BLaER1 (cell line): ENCODE results near the gene FAM124A.

Experiments
- H3K27ac ChIP-seq: shearing (Covaris generic); formaldehyde crosslinking; 2 replicates; pipeline ENCODE4 v1.8.1; 2022
- H3K27me3 ChIP-seq: shearing (Covaris generic); formaldehyde crosslinking; 2 replicates; pipeline ENCODE4 v1.8.1; 2022
- H3K36me3 ChIP-seq: shearing (Covaris generic); formaldehyde crosslinking; 2 replicates; pipeline ENCODE4 v1.8.1; 2022
- H3K4me1 ChIP-seq: shearing (Covaris generic); formaldehyde crosslinking; 2 replicates; pipeline ENCODE4 v1.8.1; 2022
- H3K4me2 ChIP-seq: shearing (Covaris generic); formaldehyde crosslinking; 2 replicates; pipeline ENCODE4 v1.8.1; 2022
- H3K4me3 ChIP-seq: shearing (Covaris generic); formaldehyde crosslinking; 2 replicates; pipeline ENCODE4 v1.8.1; 2022
- H3K9ac ChIP-seq: shearing (Covaris generic); formaldehyde crosslinking; 2 replicates; pipeline ENCODE4 v1.8.1; 2022
- H3K9me3 ChIP-seq: shearing (Covaris generic); formaldehyde crosslinking; 2 replicates; pipeline ENCODE4 v1.8.1; 2022
- H4K20me1 ChIP-seq: shearing (Covaris generic); formaldehyde crosslinking; 2 replicates; pipeline ENCODE4 v1.8.1; 2022
- Cebpa-rat ChIP-seq: shearing (Covaris generic); IDR thresholded peaks from 2 replicates; pipeline ENCODE4 v1.8.1; 2022

The FAM124A gene

DNA sequence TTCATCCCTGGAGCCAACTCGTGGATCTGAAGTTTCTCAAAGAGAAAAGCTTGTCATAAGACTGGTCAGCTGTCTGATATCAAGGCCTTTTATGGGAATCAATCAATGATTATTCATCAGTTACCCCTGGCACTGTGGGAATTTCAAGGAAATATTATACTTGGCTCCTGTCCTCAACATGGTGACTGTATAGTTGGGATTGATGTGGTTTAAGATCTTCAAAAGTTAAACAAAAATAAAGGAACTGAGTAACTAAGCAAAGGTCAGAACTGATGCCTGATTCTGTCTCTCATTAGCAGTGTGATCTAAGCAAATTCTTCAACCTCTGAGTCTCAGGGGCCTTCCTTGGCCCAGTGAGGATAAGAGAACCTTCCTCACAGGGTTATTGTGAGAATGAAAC is 95.1 kb downstream of the FAM124A start:
- Histone ChIP-seq H3K36me3 (no peaks in the 10 kb centered on the region), H3K9ac (no peak overlapping the region), H3K4me3 (no peak overlapping the region), H3K27me3 (no peaks in the 10 kb centered on the region), H3K4me1 (peaks cover 11% of the 10 kb centered on the region), H3K27ac (no peak overlapping the region), H3K9me3 (no peaks in the 10 kb centered on the region), H3K4me2 (no peak overlapping the region), H4K20me1 (no peaks in the 10 kb centered on the region)
- no peak for TF ChIP-seq Cebpa-rat

DNA sequence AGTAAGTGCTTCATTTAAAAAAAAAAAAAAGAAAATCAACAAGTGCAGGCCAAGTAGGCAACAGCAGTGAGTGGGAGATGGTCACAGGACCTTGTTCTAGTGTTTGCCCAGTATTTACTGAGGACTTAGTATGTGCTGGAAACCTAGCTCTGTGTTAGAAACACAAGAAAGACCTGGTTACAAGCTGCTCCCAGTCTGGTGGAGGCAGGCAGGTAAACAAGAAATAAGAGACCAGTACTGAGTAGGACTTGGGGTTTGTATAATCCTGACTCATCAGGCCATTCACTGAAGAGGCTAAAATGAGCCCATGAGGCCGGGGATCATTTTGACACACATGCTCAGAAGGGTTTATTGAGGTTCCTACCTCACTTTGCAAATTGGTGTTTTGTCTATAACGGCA is 95.8 kb downstream of the FAM124A start:
- Histone ChIP-seq H3K27ac (no peak overlapping the region), H4K20me1 (no peaks in the 10 kb centered on the region), H3K9me3 (no peaks in the 10 kb centered on the region), H3K4me2 (no peak overlapping the region), H3K36me3 (no peaks in the 10 kb centered on the region), H3K9ac (no peak overlapping the region), H3K27me3 (no peaks in the 10 kb centered on the region), H3K4me3 (no peak overlapping the region), H3K4me1 (peaks cover 11% of the 10 kb centered on the region)
- TF ChIP-seq Cebpa-rat, result no peak

DNA sequence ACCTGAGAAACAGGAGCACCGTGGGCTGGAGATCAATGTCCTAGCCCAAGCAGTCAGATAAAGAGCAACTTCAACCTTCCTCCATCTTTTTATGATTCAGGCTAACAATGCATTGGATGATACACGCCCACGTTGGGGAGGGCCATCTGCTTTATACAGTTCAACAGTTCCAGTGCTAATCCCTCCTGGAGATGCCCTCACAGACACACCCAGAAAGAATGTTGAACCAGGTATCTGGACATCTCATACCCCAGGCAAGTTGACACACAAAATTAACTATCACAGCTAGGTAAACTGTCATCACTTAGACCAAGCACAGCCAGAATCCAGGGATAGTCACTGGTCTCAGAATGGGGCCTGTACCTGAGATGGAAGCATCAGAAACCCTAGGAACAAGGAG is 96.7 kb downstream of the FAM124A start:
- Histone ChIP-seq H3K36me3 (no peaks in the 10 kb centered on the region), H3K27ac (no peak overlapping the region), H3K9me3 (no peaks in the 10 kb centered on the region), H3K27me3 (no peaks in the 10 kb centered on the region), H3K4me3 (no peak overlapping the region), H4K20me1 (no peaks in the 10 kb centered on the region), H3K9ac (no peak overlapping the region), H3K4me2 (no peak overlapping the region), H3K4me1 (peaks cover 11% of the 10 kb centered on the region)
- no peak for TF ChIP-seq Cebpa-rat

DNA sequence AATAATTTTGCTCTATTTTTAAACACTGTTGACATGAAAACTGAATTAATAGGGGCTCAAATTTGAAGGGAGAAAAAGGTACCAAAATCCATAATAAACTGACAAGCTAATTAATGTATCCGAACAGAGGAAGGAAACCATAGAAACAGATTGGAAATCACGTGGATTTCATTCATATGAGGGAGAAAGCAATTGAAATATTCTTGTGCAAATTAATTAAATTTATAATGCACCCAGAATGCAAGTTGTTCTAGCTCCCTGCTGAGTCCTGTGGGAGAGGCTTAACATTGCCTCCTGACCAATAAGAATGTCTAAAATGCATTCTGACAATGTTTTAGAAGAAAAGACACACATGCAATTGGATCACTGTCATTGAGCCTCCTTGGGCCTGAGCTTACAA is 99.6 kb downstream of the FAM124A start:
- no peak for TF ChIP-seq Cebpa-rat
- Histone ChIP-seq H3K27me3 (no peaks in the 10 kb centered on the region), H3K27ac (no peak overlapping the region), H3K36me3 (no peaks in the 10 kb centered on the region), H3K4me3 (no peak overlapping the region), H4K20me1 (no peaks in the 10 kb centered on the region), H3K9ac (no peak overlapping the region), H3K4me2 (no peak overlapping the region), H3K4me1 (peaks cover 12% of the 10 kb centered on the region; the same call in 1 of the 2 replicates), H3K9me3 (no peaks in the 10 kb centered on the region)

DNA sequence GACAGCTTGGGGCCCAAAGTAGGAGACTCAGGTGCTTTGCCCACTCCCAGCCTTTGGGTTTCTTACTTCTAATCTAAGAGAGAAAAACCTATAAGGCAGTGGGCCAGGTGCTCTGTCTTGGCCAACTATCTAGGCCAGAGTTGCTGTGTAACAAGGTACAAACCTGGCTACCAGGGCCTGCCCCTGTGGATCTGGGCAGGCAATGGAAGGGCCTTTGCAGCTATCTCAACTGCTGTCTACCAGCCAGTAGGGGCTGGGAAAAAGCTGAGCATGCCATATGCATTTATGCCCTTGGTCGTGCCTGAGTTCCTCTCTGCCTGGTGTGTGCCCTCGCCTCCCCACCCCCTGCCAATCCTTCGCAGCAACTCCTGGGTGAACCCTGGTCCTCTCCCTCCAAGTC is 100.6 kb downstream of the FAM124A start:
- no peak for TF ChIP-seq Cebpa-rat
- H3K9ac ChIP-seq, result no peak overlapping the region

DNA sequence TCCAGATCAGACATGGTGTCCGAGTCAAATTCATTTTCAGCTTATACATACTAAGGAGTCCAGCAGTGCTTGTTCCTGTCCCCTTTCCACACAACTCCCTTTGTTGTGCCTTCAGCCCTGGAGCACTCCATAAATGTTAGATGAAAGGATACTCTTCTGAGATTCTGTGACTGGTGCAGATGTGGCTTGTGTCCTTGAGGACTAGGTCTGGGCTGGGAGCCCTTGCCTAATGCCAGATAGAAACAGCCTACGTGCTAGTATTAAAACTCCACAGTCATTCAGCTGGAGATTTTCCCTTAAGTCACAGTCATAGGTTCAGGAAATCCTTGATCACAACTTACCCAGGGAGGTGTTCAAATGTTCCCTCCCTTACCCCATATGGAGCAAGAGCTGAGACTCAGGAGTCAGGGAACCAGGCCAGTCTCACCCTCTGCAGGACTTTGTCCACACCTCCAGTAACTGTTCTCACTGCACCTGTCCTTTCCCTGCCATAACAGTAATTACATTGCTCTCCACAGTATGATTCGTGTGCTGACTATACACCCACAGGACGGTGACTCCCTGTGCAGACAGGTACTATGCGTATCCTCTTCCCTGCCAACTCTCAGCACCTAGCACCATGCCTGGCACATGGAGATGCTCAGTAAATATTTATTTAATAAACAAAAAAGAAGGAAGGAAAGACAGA is 101.8 kb downstream of the FAM124A start:
- H3K27me3 ChIP-seq, result no peaks in the 10 kb centered on the region
- H3K9me3 ChIP-seq, result no peaks in the 10 kb centered on the region
- TF ChIP-seq Cebpa-rat, result no peak
- no peaks in the 10 kb centered on the region for H4K20me1 ChIP-seq
- no peaks in the 10 kb centered on the region for H3K36me3 ChIP-seq
- H3K4me1 ChIP-seq, result peaks cover 12% of the 10 kb centered on the region; the same call in 1 of the 2 replicates
- H3K4me2 ChIP-seq, result peak overlapping the region; percentile 25; the same call in 1 of the 2 replicates
- no peak overlapping the region for H3K27ac ChIP-seq
- H3K4me3 ChIP-seq, result no peak overlapping the region
- no peak overlapping the region for H3K9ac ChIP-seq

More for the DNA sequence above, 100.6 kb downstream of the FAM124A start:
- Histone ChIP-seq H3K36me3 (no peaks in the 10 kb centered on the region), H3K27ac (no peak overlapping the region), H4K20me1 (no peaks in the 10 kb centered on the region), H3K4me1 (peaks cover 12% of the 10 kb centered on the region; the same call in 1 of the 2 replicates), H3K4me3 (no peak overlapping the region), H3K9me3 (no peaks in the 10 kb centered on the region), H3K27me3 (no peaks in the 10 kb centered on the region), H3K4me2 (no peak overlapping the region)

DNA sequence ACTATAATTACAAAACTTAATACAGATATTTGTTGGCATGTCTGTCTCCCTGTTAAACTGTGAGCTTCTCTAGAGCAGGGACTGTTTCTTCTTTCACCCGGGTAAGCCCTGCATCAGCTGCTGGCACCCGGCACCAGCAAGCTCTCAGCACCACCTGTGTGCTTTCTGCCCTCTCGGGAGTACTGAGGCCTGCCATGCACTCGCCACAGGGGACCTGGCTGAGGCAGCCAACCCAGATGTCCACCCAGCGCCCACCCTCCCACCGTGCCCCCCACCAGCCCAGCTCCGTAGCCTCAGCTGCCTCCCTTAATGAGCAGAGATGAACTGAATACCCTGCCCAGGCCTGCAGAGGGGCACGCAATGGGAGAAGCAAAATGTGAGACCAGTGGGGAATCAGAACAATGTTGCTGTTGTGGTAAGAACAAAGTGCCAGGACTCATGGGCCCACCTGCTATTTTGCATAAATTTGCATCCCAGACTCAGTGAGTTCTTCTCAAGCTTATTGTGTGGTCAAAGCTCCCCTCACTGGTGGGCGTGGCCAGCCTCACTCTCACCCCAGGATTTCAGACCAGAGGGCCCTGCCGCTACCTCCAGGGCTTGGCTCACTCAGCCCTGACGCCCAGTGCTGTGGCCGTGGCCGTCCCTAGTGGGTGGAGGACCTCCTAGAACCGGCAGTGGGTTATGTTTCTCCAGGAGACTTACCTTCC is 102.7 kb downstream of the FAM124A start:
- H4K20me1 ChIP-seq, result no peaks in the 10 kb centered on the region
- no peak for TF ChIP-seq Cebpa-rat
- H3K4me3 ChIP-seq, result no peak overlapping the region
- H3K4me2 ChIP-seq, result peak overlapping the region; percentile 25
- H3K9me3 ChIP-seq, result no peaks in the 10 kb centered on the region
- H3K4me1 ChIP-seq, result peaks cover 15% of the 10 kb centered on the region
- H3K36me3 ChIP-seq, result no peaks in the 10 kb centered on the region
- H3K9ac ChIP-seq, result no peak overlapping the region
- H3K27ac ChIP-seq, result no peak overlapping the region
- H3K27me3 ChIP-seq, result no peaks in the 10 kb centered on the region

DNA sequence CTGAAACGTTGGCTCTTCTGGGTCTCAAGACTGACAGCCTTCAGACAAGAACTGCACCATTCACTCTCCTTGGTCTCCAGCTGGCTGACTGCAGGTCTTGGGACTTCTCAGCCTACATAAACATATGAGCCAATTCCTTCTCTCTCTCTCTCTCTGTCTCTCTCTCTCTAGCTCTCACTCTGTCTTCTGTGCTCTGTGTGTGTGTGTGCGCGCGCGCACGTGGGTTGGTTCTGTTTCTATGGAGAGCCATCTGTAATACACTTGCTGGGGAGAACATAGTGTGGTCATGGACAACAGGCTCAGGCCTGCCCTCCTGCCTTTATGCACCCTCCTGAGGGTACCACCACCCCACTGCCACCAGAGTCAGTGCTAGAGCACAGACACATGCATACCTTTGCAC is 103.6 kb downstream of the FAM124A start:
- no peak for TF ChIP-seq Cebpa-rat
- no peaks in the 10 kb centered on the region for H3K9me3 ChIP-seq
- H3K9ac ChIP-seq, result no peak overlapping the region

DNA sequence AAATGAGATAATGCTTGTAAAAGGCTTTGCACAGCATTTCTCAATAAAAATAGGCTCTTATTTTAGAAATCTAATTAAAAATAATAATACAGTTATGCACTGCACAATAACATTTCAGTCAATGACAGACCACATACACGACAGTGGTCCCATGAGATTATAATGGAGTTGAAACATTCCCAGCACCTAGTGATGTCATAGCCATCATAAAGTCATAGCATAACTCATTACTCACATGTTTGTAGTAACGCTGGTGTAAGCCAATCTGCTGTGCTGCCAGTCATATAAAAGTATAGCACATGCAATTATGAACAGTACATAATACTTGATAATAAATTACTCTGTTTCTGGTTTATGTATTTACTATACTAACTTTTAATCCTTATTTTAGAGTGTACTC is 104.6 kb downstream of the FAM124A start:
- no peak for TF ChIP-seq Cebpa-rat
- Histone ChIP-seq H3K4me1 (peaks cover 34% of the 10 kb centered on the region), H3K36me3 (no peaks in the 10 kb centered on the region), H3K9ac (no peak overlapping the region), H3K4me2 (no peak overlapping the region), H3K27ac (no peak overlapping the region), H3K9me3 (no peaks in the 10 kb centered on the region), H4K20me1 (no peaks in the 10 kb centered on the region), H3K27me3 (no peaks in the 10 kb centered on the region), H3K4me3 (no peak overlapping the region)

More for the DNA sequence above, 103.6 kb downstream of the FAM124A start:
- no peak overlapping the region for H3K27ac ChIP-seq
- H4K20me1 ChIP-seq, result no peaks in the 10 kb centered on the region
- H3K4me1 ChIP-seq, result peaks cover 25% of the 10 kb centered on the region
- no peak overlapping the region for H3K4me2 ChIP-seq
- no peak overlapping the region for H3K4me3 ChIP-seq
- no peaks in the 10 kb centered on the region for H3K27me3 ChIP-seq
- H3K36me3 ChIP-seq, result no peaks in the 10 kb centered on the region

DNA sequence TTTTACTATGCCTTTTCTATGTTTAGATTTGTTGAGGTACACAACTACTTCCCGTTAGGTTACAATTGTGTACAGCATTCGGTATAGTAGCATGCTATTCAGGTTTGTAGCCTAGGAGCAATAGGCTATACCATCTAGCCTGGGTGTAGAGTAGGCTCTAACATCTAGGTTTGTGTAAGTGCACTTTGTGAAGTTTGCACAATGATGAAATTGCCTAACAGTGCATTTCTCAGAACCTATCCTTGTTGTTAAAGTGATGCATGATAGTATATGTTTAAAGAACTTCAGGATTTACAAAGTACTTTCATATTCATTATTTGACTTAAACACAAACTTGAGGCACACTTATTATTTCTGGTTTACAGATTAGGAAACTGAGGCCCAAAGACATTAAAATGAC is 105.8 kb downstream of the FAM124A start:
- Histone ChIP-seq H3K4me1 (peaks cover 38% of the 10 kb centered on the region), H3K4me3 (no peak overlapping the region), H3K27ac (no peak overlapping the region), H3K36me3 (no peaks in the 10 kb centered on the region), H3K9me3 (no peaks in the 10 kb centered on the region), H3K4me2 (no peak overlapping the region), H3K27me3 (no peaks in the 10 kb centered on the region), H3K9ac (no peak overlapping the region), H4K20me1 (no peaks in the 10 kb centered on the region)
- TF ChIP-seq Cebpa-rat, result no peak
